GDM1 (cell line): Measurements from ENCODE around the gene NUB1.
"Not testable (repeated sequence)": the region's sequence is repeated elsewhere in the genome, so short reads cannot be mapped to it uniquely, and the experiment has no call there.

Experiments
- DNase-seq: peaks from one replicate; lab custom pipeline; 2025; lab: John Stamatoyannopoulos, UW

The NUB1 gene, protein sequence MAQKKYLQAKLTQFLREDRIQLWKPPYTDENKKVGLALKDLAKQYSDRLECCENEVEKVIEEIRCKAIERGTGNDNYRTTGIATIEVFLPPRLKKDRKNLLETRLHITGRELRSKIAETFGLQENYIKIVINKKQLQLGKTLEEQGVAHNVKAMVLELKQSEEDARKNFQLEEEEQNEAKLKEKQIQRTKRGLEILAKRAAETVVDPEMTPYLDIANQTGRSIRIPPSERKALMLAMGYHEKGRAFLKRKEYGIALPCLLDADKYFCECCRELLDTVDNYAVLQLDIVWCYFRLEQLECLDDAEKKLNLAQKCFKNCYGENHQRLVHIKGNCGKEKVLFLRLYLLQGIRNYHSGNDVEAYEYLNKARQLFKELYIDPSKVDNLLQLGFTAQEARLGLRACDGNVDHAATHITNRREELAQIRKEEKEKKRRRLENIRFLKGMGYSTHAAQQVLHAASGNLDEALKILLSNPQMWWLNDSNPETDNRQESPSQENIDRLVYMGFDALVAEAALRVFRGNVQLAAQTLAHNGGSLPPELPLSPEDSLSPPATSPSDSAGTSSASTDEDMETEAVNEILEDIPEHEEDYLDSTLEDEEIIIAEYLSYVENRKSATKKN

DNA sequence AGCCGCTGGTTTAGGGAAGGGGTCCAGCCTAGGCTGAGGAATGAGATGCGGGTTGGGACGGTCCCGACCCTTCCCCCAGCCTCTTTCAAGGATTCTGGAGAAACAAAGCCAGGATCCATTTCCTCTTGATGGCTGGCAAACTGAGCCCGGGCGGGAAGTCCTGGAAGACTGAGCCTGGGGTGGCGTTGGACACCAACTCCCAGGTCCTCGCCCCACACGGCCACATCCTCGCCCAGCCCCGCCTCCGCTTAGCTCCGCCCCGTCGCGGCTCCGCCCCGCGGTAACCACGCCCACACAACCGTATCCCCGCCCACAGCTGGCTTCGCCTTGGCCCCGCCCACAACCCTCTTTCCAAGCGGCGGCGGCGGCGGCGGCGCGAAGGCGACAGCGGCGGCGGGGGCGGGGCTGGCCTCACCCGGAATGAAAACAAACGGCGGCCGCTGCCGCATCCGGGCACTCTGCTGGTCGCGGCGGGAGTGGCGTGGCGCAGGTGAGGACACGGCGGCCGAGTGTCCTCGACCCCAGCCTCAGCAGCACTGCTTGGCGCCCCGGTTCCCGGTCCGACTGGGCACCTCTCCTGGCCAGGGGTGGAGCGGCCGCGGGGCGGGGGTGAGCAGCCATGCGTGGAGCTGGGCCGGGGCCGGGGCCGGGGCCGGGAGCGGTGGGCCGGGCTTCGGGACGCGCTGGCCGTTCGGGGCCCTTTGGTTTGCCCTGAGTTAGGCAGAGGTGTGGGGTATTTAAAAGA lies at the start of gene NUB1:
Gene NUB1, plus strand, starts transcription at position 456 of the 745 bp plus-strand sequence. CDS start 3,538 bp downstream, outside the sequence.
- DNase-seq = peak; percentile 79

DNA sequence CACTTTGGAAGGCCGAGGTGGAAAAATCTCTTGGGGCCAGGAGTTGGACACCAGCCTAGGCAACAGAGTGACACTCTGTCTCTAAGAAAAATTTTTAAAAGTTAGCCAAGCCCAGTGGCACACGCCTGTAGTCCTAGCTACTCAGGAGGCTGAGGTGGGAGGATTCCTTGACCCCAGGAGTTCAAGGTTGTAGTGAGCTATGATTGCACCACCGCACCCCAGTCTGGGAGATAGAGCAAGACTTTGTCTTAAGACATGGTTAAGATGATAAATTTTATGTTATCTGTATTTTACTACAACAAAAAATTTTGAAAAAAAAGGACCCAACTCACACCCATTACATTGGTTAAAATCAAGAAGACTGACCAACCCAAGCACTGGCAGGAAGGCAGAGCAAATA lies 48.8 kb upstream of the NUB1 start:
- DNase-seq = no peak

DNA sequence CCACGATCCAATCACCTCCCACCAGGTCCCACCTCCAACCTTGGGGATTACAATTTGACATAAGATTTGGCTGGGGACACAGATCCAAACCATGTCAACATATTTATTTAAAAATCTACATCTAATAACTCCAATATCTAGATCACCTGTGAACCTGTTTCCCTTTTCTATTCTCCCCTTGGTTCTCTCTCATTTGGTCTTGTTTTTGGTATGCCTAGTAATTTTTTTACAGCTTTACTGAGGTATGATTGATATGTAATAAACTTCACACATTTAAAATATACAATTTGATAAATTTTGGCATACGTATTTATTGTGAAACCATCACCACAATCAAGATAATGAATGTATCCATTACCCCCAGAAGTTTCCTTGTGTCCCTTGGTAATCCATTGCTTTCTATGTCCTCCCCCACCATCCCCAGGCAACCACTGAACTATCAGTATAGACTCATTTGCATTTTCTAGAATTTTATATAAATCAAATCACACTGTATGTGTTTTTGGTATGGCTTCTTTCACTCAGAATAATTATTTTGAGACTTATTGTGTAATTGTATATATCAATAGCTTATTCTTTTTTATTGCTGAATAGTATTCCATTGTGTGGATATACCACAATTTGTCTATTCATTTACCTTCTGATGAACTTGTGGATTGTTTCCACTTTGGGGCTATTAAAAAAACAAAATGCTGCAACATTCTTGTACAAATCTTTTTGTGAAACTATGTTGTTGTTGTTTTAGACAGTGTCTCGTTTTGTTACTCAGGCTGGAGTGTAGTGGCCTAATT lies 45.2 kb upstream of the NUB1 start:
- no peak for DNase-seq

DNA sequence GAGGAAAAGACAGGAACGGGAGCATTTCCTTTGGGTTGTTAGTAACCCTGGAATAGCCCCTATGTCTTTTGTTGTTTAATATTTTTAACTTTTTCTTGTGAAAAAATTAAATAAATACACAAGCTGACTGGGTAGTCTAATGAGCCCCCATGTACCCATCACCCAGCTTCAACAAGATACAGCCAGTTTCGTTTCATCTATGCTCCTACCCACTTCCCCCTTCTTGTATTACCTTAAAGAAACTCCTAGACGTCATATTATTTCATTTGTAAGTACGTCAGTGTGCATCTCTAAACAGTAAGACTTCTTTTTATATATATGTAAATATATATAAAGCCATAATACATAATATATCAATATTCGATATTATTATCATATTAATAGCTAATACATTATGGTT lies 42.8 kb upstream of the NUB1 start:
- no peak for DNase-seq

DNA sequence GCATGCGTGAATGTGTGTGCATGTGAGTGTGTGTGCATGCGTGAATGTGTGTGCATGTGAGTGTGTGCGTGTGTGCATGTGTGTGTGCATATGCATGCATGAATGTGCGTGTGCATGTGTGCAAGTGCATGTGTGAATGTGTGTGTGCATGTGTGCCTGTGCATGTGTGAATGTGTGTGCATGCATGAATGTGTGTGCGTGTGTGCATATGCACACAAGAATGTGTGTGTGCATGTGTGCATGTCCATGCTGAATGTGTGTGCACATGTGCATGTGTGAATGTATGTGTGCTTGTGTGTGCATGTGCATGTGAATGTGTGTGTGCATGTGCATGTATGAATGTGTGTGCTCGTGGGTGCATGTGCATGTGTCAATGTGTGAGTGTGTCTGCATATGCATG lies 42.1 kb upstream of the NUB1 start:
- no peak for DNase-seq

DNA sequence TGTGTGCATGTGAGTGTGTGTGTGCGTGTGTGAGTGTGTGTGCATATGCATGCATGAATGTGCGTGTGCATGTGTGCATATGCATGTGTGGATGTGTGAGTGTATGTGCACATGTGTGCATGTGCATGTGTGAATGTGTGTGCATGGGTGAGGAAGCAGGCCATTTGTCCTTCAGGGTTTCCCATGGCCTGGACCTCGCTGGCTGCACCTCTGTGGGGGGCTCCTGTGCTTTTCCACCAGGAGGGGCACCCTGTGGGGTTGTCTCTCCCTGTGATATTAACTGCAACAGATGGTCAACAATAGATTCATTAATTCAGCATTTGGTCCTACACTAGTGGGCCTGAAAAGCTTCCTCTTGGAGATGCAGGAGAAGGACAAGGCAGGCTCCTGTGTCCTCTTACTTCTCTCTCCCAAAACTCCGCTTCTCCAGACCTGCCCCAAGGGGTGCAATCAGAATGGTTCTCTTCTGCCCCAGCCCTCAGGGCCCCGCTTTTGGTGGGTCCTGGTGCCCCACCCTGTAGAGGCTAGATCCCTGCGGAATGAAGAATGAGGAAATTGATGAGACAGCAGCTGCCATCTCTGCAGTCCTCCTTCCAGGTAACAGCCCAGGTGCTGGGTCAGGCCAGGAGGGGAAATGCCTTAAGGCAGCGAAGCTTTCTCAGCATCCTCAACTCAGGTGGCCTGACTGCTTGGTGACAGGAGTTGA lies 41.5 kb upstream of the NUB1 start:
- no peak for DNase-seq

DNA sequence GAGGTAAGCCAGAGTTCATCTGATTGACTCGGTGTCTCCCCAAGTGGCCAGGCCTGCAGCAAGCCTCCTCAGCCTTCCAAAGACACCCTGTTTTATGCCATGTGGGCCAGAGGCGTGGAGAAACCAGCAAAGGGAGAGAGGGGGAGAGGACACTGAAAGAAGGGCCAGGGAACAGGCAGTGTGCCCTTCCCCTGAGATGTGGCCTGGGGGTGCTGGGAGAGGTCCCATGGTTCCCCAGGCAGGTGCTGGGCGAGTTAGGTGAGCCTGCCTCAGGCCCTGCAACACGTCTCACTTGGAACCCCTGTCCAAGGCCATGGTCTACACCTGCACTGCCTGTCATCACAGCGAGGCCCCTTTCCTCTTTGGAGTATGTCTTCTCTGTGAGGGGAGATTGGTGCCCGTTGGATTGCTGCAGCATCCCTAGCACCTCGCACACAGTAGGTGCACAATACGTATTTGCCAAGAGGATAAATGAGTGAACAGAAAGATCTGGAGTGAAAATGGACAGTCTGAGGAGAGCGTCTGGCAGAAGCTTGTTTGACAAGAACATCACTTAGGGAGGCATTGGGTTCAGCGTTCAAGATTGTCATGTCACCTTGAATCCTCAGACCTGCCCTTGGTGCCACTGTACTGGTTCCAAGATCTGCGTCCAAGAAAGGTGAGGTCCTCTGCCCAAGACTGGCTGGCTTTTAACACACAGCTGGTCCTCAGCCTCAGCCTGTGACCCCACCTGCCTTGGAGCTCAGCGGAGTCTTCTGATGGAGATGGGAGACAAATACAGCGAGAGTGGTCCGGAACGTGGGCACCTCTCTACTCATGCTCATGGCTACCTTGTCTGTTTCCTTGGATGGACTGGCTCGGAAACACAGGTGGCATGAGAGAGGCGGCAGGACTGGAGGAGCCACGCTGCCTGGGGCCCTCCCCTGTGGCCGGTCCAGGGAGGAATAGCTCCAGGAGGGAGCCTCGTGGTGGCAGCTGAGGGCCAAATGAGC lies 39.8 kb upstream of the NUB1 start:
- DNase-seq = no peak

DNA sequence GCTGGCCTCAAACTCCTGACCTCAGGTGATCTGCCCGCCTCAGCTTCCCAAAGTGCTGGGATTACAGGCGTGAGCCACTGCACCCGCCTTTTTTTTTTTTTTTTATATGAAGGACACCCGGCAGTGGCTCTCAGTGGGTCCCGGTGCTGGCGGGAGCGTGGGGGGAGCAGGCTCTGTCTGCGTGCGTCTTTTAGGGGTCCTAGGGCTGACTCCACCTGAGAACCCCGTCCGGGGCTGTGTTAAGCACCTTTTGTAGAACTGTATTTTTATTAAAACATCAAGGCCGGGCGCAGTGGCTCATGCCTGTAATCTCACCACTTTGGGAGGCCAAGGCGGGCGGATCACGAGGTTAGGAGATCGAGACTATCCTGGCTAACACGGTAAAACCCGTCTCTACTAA lies 37.4 kb upstream of the NUB1 start:
- not testable (repeated sequence) for DNase-seq

DNA sequence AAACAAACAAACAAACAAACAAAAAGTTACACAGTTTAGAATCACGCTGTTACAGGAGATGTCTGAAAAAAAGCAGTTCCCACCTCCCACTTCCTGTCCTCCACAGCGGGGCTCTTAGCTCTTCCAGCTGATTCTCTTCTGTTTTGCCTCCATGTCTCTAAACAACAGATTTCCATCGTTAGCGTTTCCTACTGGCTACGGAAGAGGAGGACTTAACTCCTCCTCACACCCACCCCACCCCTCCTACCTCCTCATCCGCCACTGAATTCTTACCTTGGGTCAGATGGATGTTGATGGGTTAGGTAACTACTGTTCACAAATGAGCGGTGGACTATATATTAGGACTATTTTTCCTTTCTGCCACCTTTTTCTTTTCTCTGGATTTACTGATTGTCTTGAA lies 36.8 kb upstream of the NUB1 start:
- no peak for DNase-seq

DNA sequence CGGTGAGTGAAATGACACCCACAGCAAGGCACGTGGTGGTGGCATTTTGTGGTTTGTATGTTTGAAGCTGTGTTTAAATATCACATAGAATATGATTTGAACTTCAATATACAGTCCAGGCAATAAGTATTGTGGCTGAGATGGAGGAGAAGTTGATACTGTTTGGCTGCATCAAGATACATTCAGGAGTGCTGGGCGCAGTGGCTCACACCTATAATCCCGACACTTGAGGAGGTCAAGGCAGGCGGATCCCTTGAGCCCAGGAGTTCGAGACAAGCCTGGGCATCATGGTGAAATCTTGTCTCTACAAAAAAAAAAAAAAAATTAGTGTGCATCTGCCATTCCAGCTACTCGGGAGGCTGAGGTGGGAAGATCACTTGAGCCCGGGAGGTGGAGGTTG lies 35.2 kb upstream of the NUB1 start:
- no peak for DNase-seq

DNA sequence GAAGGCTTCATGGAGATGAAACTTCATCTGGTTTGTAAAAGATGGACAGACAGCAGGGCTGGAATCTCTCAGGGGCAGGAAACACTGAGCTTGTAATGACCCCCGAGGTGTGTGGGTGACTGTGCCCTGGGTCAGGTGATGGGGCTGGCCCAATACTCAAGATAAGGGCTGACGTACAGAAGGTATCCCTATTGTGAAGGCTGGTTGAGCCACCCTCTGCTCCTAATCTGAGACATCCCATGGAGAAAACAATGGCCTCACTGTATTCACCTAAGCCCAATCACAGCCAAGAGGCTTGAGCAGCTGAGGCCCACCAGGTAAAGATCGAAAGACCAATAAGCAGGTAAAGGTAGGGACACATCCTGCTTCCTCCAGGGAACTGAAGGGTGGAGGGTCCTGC lies 34.8 kb upstream of the NUB1 start:
- DNase-seq = no peak

DNA sequence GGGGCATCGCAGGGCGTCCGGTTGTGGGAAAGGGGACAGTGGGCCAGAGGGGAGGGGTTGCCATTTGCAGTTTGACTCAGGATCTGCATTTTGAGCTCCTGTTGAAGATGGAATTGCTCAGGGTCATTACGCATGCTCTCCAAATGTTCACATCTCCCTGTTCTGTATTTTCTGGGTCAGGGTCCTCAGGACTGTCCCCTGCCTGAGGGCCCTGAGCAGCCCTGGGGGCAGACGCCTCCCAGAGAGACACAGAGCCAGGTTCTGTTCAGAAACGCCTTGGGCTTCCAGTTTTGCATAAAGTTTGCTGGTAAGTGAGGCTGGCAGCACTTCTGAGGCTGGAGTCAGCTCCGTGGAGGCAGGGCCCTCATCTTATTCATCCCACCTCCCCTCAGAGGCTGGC lies 34.1 kb upstream of the NUB1 start:
- no peak for DNase-seq

DNA sequence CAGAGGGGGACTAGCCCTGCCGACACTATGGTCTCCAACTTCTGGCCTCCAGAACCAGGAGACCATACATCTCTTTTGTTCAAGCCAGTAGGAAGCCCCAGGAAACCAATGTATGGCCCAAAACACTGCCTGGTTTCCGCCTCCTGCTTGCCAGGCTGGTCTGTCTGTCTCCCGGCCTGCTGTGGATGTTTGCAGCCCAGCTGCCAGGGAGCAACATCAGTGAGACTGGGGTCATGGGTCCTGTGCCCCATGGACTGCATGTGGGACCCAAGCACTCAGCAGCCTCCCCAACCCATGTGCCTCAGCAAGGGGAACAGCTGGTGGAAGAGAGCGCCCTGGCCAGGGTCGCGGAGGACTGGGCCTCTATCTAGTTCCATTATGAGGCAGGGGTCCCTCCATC lies 33.4 kb upstream of the NUB1 start:
- DNase-seq = no peak

DNA sequence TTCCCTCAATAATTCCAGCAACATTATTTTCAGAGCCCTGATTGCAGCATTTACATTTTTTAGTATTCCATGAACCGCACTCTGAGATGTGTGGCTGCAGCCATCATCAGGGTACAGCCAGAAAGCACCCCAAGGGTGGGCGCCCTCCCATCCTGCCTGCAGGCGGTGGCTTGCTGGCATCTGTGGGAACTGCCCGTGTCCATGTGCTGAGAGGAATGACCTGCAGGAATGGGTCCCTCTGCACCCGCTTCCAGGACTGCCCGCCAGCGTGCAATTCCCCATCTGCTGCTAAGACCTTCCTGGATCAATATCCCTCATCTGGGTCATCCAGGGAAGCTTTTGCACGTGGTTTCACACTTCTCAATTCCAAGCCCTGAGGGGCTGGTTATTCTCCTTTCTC lies 32.8 kb upstream of the NUB1 start:
- no peak for DNase-seq

DNA sequence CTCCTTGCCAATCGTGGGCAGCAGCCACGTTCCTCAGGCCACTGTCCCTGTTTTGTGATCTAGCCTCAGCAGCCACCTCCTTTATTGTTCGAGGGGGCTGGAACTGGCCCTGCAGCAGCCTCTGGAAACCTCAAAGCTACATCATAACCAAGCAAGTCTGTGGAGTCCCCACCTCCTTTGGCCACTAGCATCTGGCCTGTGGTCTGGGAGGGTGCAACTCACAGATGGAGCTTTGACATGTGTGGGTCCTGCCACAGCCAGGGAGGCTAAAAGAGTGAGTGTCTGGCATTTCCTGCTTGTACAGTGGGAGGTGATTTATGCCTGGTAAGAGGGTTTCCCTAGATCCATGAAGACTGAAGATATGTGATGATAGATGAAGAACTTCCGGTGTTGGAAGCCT lies 32.3 kb upstream of the NUB1 start:
- DNase-seq = no peak

DNA sequence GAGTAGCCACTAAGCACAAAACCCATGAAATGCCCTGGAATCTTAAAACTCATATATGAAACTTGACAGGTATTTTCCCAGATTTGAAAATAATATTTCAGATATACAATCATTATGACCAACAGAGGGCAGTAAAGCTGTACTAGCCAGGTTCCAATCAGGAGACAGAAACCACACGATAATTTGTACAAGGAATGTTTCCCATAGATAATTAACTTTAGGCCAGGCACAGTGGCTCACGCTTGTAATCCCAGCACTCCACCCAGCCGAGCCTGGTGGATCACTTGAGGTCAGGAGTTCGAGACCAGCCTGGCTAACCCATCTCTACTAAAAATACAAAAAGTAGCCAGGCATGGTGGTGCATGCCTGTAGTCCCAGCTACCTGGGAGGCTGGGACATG lies 31.0 kb upstream of the NUB1 start:
- no peak for DNase-seq

DNA sequence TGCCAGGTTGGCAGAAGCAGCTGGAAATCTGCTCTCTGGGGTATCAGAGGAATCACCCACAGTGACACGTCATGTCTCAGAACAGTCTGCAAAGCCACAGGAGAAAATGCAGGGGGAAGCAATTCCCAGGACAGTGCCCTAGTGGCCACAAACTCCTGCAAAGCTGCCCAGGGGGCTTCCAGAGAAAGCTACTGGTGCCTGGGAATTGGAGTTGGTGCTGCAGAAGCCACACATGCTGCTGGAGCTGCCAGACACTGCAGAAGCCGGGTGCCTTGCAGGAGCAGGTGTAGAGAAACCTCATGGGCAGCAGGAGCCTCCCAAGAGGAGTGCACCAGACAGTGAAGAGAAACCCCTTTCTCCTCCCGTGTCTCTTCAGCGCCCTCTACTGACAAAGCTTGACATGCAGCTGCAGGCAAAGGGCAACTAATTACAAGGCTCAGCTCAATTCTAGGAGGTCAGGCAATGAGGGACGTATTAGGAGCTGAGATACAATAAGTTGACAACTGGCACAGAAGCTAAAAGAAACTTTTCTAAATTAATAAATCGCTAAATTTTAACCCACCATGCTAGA lies 30.2 kb upstream of the NUB1 start:
- no peak for DNase-seq

DNA sequence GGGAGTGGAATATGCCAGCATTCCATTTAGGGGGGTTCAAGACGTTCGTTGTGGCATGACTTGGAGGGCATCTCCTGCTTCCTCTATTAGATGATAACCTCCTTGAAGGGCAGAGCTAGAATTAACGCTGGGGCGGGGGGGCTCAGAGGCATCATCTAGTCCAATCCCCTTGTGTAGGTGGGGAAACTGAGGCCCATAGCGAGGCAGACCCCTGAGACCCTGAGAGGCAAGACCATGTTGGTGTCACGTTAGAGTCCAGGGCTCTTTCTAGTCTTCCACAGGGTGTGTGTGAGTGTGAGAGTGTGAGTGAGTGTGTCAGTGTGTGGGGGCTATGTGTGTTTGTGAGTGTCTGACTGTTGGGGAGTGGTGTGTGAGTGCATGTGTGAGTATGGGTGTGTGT lies 29.3 kb upstream of the NUB1 start:
- DNase-seq = no peak

DNA sequence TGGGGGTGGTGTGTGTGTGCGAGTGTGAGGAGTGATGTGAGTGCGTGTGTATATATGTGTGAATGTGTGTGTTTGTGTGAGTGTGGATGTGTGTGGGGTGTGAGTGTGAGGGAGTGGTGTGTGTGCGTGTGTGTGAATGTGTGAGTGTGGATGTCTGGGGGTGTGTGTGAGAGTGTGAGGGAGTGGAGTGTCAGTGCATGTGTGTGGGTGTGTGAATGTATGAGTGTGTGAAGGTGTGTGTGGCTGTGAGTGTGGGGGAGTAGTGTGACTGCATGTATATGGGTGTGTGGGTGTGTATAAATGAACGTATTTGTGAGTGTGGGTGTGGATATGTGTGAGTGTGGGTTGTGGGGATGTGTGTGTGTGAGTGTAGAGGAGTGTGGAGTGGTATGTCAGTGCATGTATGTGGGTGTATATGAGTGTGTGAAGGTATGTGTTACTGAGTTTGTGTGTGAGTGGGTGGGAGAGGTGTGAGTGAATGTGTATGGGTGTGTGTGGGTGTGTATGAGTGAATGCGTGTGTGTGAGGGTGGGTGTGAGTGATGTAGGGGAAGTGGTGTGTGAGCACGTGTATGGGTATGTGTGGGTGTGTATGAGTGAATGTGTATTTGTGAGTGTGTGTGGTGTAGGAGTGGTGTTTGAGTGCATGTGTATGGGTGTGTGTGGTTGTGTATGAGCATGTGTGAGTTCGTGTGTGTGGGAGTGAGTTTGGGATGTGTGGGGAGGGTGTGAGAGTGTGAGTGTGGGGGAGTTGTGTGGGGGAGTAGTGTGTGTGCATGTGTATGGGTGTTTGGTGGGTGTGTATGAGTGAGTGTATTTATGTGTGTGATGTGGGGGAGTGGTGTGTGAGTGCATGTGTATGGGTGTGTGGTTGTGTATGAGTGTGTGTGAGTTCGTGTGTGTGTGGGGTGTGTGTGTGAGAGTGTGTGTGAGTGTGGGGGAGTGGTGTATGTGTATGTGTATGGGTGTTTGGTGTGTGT lies 28.5 kb upstream of the NUB1 start:
- DNase-seq = no peak
